HFF-Myc (cell line): ENCODE results near the gene CEP164.
"Not testable (repeated sequence)": the region's sequence is repeated elsewhere in the genome, so short reads cannot be mapped to it uniquely, and the experiment has no call there.

Experiments
- DNase-seq: peaks from one replicate; pipeline ENCODE4 v3.0.0-alpha.2; 2011; ENCODE audit warnings: low read depth; ENCODE audit errors: extremely low read depth
- H3K4me3 ChIP-seq: replicated peaks from 2 replicates; pipeline ENCODE4 v1.5.1; 2011; ENCODE audit warnings: low read depth, mild to moderate bottlenecking, control low read depth, low read length
- TF ChIP-seq, protein P1 (sequence below): IDR thresholded peaks from 2 replicates; pipeline ENCODE4 v1.5.1; 2012; ENCODE audit warnings: mild to moderate bottlenecking, low read depth, low read length, control low read depth; ENCODE audit errors: missing control alignments

CEP164 gene

DNA sequence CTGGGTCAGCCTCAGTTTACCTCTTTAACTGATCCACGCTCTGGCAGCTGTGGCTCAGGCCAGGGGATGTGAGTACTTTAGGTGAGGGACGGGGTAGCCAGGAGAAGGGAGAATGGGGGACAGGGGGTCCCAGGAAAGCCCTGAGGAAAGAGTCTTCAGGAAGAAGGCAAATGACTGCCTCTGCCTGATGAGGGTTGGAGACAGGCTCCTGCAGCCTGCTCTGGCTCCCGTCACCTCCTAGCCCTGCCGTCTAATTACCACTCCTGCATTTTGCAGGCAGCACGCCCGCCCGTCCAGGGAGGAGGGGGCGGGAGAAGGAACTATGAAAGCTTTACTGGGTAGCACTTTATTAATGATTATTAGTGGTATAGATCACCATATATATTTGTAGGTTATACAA lies 116.6 kb downstream of the CEP164 start:
- TF ChIP-seq, protein P1, sequence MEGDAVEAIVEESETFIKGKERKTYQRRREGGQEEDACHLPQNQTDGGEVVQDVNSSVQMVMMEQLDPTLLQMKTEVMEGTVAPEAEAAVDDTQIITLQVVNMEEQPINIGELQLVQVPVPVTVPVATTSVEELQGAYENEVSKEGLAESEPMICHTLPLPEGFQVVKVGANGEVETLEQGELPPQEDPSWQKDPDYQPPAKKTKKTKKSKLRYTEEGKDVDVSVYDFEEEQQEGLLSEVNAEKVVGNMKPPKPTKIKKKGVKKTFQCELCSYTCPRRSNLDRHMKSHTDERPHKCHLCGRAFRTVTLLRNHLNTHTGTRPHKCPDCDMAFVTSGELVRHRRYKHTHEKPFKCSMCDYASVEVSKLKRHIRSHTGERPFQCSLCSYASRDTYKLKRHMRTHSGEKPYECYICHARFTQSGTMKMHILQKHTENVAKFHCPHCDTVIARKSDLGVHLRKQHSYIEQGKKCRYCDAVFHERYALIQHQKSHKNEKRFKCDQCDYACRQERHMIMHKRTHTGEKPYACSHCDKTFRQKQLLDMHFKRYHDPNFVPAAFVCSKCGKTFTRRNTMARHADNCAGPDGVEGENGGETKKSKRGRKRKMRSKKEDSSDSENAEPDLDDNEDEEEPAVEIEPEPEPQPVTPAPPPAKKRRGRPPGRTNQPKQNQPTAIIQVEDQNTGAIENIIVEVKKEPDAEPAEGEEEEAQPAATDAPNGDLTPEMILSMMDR, result no peak
- no peak for DNase-seq

DNA sequence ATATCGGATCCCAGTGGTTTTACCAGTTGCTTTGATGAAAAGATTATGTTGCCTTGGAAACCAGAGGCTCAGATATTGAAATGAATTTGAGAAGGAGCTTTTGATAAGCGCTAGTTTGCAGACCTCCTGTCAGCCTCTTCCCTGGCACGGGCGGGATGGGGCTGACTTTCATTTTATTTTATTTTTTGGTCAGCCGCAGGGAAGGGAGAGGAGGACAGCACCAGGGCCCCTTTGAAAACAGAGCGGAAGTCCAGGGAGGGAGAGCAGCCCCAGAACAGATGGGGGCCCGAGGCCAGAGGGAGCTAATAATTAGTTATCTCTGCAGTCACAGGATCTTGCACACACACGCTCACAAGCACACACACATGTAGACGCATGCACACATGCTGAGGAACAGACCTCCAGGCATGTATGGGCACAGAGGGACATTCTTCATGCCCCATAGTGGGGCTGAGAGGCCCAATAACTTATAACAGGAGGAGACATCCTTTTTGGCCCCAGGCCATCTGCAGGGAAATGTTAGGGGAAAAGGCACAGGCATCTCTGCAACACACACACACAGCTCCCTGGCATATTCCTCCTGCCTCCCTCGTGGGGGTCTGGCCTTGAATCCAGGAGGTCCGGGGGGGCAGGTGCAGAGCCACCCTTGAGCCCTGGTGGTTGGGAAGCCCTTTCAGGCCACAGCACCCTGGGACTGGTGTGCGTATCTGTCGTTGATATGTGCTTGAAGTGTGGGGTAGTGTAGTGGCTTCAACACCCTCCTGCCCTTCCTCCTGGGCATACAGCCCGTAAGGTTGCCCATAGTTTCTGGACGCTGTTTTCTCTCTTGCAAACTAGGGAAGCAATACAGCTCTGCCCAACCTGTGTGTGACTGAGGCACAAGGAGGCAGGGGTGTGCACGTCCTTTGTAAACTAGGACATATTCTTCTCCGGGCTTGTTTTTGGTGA lies 117.3 kb downstream of the CEP164 start:
- TF ChIP-seq, protein P1, result no peak
- DNase-seq, result no peak
- no peak overlapping the region for H3K4me3 ChIP-seq

More for the DNA sequence above, 116.6 kb downstream of the CEP164 start:
- H3K4me3 ChIP-seq, result no peak overlapping the region

DNA sequence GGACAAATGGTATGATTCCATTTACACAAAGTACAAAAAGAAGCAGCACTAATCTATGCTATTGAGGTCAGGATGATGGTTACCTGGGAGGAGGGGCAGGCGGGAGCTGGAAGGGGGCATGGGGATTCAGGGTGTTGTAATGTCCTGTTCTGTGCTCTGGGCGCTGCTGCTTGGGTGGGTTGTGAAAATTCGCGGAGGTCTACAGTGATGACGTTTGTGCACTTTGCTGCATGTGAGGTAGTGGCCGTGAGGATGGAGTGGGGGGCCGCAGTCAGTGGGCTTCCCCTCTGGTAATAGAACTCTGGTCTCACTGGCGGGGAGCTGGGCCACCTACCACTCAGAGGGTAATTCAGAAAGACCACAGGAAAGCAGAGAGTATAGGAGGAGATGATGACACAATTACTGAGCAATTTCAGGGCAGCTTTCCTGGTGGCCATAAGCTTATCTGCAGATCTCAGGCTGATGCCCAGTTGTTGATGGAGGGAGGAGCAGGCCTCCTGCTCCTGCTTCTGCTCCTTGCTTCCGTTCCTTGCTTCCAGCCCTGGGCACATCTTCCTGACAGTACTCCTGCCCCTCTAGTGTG lies 121.5 kb downstream of the CEP164 start:
- DNase-seq, result no peak
- H3K4me3 ChIP-seq, result no peak overlapping the region
- TF ChIP-seq, protein P1, result no peak

DNA sequence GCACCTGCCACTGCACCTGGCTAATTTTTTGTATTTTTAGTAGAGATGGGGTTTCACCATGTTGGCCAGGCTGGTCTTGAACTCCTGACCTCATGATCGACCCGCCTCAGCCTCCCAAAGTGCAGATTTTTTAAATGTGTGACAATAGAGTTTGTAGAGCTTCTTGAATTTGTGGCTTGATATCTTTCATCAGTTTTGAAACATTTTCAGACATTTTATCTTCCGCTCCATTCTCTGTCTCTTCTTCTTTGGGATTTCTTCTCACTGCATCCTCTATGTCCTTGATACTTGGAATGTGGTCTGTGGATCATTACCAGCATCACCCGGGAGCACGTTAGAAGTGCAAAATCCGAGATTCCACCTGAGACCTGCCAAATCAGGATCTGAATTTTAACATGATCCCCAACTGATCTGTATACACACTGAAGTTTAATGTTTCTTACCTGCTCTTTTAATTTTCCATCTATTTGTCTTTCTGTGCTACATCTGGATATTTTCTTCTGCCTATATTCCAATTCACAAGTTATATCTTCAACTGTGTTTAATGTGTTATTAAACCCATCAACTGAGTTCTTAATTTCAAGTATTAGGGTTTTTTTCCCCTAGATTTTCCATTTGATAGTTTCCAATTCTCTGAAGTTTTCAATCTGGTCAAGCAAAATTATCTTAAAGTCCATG lies 126.4 kb downstream of the CEP164 start:
- no peak for DNase-seq
- H3K4me3 ChIP-seq, result no peak overlapping the region
- TF ChIP-seq, protein P1, result no peak

DNA sequence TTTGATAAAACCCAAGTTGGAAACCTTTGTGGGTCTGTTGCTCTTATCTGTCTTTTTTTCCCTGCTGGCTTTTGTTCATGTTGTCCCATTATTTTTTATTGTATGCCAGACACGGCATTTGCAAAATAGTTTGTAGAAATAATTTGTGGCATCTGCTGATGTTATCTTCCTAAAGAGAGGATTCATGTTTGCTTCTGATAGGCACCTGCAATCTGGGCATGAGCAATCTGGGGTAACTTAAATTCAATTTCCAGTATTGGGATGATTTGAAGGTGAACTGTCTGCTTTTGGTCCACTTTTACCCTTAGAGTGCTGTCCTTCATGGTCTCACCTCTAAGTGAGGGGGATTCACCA lies 126.9 kb downstream of the CEP164 start:
- TF ChIP-seq, protein P1, result no peak
- no peak overlapping the region for H3K4me3 ChIP-seq
- no peak for DNase-seq

DNA sequence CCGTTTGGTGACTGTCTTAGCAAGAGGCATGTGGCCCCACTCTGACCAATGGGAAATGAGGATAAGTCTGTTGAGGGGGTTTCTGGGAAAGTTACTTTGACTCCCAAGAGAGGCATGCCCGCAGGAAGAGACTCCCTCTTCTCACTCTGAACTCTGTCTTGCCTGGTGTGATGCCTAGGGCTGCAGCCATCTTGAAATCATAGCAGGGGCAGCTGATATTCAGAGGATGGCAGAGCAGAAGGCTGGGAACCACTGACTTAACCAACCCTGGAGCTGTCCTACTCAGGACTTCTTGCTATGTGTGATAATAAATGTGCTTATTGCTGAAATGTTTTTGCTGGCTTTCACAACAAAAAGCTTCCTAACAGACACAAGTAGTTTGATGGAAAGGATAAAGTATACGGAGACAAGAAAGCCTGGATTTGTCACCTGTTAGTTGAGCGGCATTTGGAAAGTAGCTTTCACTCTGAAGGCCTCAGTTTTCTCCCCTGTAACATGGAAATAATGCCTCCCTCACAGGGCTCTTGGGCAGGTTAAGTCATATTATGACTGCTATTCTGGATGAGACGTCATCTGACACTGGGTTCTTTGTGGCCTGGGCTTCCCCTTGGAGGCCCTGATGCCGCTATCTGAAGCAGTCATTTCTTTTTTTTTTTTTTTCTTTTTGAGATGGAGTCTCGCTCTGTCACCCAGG lies 128.5 kb downstream of the CEP164 start:
- no peak for DNase-seq
- no peak overlapping the region for H3K4me3 ChIP-seq
- TF ChIP-seq, protein P1, result no peak

DNA sequence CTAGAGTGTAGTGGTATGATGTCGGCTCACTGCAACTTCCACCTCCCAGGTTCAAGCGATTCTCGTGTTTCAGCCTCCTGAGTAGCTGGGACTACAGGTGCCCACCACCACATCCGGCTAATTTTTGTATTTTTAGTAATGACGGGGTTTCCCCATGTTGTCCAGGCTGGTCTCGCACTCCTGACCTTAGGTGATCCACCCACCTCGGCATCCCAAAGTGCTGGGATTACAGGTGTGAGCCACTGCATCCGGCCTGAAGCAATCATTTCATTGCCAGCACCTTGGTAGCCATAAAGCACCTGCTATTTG lies 129.0 kb downstream of the CEP164 start:
- H3K4me3 ChIP-seq, DNase-seq: not testable (repeated sequence)
